GM12874 (cell line): Measurements from ENCODE around the gene MTRFR.

Source experiments
- CTCF ChIP-seq: IDR thresholded peaks from 2 replicates; pipeline ENCODE4 v1.5.1; 2011; ENCODE audit warnings: low read depth, mild to moderate bottlenecking, control low read depth, low read length, moderate library complexity; ENCODE audit not compliant: insufficient read depth

The MTRFR gene

GRCh38 chr12:123229051-123229450 lies 4.2 kb upstream of the MTRFR start:
- no peak for TF ChIP-seq CTCF

- no peak for TF ChIP-seq CTCF
Measured at GRCh38 chr12:123231931-123232330, 1.3 kb upstream of the MTRFR start.

GRCh38 chr12:123232472-123232806 lies 797 bp upstream of the MTRFR start:
- TF ChIP-seq CTCF, result no peak

GRCh38 chr12:123233505-123234308 lies 471 bp downstream of the MTRFR start:
- TF ChIP-seq CTCF, result no peak

- TF ChIP-seq CTCF, result peak; percentile 57
Measured at GRCh38 chr12:123237646-123238329, 4.6 kb downstream of the MTRFR start.

GRCh38 chr12:123238330-123238682 lies 5.1 kb downstream of the MTRFR start:
- no peak for TF ChIP-seq CTCF

- no peak for TF ChIP-seq CTCF
Measured at GRCh38 chr12:123238961-123239360, 5.7 kb downstream of the MTRFR start.
